ENCODE data around the gene KIAA2012. TPM values are rescaled to one million over a fixed set of nuclear protein-coding genes. Genes with fewer than 3 reads are reported as not detected.

KIAA2012 gene
- total and polyA plus RNA-seq, 4 donors: under 0.01 to 0.61 (median 0.42) TPM

DNA sequence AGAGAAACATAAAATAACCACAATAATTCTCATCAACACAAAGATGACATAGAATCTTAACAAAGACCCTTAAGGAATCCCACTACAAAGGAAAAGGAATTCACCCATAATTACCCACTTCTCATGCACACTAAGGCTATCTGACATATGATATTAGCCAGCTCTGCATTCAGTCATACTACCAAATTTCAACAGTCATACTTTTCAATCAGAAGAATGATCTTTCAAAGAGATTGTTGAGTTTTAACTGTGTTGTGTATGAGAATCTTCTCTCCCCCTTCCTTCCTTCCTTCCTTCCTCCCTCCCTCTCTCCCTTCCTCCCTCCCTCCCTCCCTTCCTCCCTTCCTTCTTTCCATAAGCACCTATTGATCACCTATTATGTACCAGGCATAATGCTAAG lies 22.4 kb upstream of the KIAA2012 start:
- Histone ChIP-seq H3K4me3 (ENCODE audit: low read depth in 1 of 3, low read length in 3 of 3) (no peak overlapping the region), H3K4me1 (ENCODE audit: control insufficient read depth in 4 of 4, insufficient read depth in 4 of 4, low read length in 3 of 4) (no peaks in the 10 kb centered on the region), H3K27me3 (ENCODE audit: control insufficient read depth in 4 of 4, insufficient read depth in 4 of 4, low read length in 3 of 4) (peaks cover 0 to 3% (median 1%) of the 10 kb centered on the region in 4 donors), H3K9ac (ENCODE audit: low read depth in 1 of 2, low read length in 2 of 2) (no peak overlapping the region), H3K9me3 (ENCODE audit: control insufficient read depth in 4 of 4, low read length in 3 of 4) (no peaks in the 10 kb centered on the region), H3K27ac (ENCODE audit: low read depth in 1 of 2, low read length in 2 of 2) (no peak overlapping the region), H3K36me3 (ENCODE audit: control insufficient read depth in 4 of 4, insufficient read depth in 3 of 4, low read depth in 1 of 4, low read length in 3 of 4) (no peaks in the 10 kb centered on the region)
- DNase-seq (ENCODE audit: low spot score): no peak
- TF ChIP-seq, protein P1, sequence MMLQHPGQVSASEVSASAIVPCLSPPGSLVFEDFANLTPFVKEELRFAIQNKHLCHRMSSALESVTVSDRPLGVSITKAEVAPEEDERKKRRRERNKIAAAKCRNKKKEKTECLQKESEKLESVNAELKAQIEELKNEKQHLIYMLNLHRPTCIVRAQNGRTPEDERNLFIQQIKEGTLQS (IDR thresholded peaks at IDR 0.05): no peak
- no peak for TF ChIP-seq NR2F2 (IDR thresholded peaks at IDR 0.05)
- no peak for TF ChIP-seq TAF1 (conservative IDR thresholded peaks at IDR 0.05)
- TF ChIP-seq YY1 (IDR thresholded peaks at IDR 0.05): no peak
- TF ChIP-seq, protein P2, sequence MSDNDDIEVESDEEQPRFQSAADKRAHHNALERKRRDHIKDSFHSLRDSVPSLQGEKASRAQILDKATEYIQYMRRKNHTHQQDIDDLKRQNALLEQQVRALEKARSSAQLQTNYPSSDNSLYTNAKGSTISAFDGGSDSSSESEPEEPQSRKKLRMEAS (IDR thresholded peaks at IDR 0.05): no peak
- TF ChIP-seq, protein P3, sequence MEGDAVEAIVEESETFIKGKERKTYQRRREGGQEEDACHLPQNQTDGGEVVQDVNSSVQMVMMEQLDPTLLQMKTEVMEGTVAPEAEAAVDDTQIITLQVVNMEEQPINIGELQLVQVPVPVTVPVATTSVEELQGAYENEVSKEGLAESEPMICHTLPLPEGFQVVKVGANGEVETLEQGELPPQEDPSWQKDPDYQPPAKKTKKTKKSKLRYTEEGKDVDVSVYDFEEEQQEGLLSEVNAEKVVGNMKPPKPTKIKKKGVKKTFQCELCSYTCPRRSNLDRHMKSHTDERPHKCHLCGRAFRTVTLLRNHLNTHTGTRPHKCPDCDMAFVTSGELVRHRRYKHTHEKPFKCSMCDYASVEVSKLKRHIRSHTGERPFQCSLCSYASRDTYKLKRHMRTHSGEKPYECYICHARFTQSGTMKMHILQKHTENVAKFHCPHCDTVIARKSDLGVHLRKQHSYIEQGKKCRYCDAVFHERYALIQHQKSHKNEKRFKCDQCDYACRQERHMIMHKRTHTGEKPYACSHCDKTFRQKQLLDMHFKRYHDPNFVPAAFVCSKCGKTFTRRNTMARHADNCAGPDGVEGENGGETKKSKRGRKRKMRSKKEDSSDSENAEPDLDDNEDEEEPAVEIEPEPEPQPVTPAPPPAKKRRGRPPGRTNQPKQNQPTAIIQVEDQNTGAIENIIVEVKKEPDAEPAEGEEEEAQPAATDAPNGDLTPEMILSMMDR (IDR thresholded peaks at IDR 0.05; ENCODE audit: low read depth, low read length, missing input control): no peak
- TF ChIP-seq EGR1 (IDR thresholded peaks at IDR 0.05; ENCODE audit: low read depth in 2 of 2): no peak
- TF ChIP-seq, protein P4, sequence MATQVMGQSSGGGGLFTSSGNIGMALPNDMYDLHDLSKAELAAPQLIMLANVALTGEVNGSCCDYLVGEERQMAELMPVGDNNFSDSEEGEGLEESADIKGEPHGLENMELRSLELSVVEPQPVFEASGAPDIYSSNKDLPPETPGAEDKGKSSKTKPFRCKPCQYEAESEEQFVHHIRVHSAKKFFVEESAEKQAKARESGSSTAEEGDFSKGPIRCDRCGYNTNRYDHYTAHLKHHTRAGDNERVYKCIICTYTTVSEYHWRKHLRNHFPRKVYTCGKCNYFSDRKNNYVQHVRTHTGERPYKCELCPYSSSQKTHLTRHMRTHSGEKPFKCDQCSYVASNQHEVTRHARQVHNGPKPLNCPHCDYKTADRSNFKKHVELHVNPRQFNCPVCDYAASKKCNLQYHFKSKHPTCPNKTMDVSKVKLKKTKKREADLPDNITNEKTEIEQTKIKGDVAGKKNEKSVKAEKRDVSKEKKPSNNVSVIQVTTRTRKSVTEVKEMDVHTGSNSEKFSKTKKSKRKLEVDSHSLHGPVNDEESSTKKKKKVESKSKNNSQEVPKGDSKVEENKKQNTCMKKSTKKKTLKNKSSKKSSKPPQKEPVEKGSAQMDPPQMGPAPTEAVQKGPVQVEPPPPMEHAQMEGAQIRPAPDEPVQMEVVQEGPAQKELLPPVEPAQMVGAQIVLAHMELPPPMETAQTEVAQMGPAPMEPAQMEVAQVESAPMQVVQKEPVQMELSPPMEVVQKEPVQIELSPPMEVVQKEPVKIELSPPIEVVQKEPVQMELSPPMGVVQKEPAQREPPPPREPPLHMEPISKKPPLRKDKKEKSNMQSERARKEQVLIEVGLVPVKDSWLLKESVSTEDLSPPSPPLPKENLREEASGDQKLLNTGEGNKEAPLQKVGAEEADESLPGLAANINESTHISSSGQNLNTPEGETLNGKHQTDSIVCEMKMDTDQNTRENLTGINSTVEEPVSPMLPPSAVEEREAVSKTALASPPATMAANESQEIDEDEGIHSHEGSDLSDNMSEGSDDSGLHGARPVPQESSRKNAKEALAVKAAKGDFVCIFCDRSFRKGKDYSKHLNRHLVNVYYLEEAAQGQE (IDR thresholded peaks at IDR 0.05): no peak
- TF ChIP-seq, protein P5, sequence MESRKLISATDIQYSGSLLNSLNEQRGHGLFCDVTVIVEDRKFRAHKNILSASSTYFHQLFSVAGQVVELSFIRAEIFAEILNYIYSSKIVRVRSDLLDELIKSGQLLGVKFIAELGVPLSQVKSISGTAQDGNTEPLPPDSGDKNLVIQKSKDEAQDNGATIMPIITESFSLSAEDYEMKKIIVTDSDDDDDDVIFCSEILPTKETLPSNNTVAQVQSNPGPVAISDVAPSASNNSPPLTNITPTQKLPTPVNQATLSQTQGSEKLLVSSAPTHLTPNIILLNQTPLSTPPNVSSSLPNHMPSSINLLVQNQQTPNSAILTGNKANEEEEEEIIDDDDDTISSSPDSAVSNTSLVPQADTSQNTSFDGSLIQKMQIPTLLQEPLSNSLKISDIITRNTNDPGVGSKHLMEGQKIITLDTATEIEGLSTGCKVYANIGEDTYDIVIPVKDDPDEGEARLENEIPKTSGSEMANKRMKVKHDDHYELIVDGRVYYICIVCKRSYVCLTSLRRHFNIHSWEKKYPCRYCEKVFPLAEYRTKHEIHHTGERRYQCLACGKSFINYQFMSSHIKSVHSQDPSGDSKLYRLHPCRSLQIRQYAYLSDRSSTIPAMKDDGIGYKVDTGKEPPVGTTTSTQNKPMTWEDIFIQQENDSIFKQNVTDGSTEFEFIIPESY (IDR thresholded peaks at IDR 0.05): no peak
- TF ChIP-seq RAD21 (IDR thresholded peaks at IDR 0.05): no peak
- TF ChIP-seq JUND (IDR thresholded peaks at IDR 0.05): no peak
- TF ChIP-seq SP1 (IDR thresholded peaks at IDR 0.05): no peak
- no peak for TF ChIP-seq FOXA2 (IDR thresholded peaks at IDR 0.05)
- no peak for TF ChIP-seq HNF4G (IDR thresholded peaks at IDR 0.05)
- TF ChIP-seq HNF4A (conservative IDR thresholded peaks at IDR 0.05): no peak
- TF ChIP-seq RXRA (IDR thresholded peaks at IDR 0.05): no peak
